Left lung (tissue), 10 donors: Measurements from ENCODE around the gene RFTN1. TPM values are rescaled to one million over a fixed set of nuclear protein-coding genes. Genes with fewer than 3 reads are reported as not detected.

Experiments used
- ATAC-seq: fragments of 200-7000 bp; cut with Tn5 transposase; one replicate; pipeline ENCODE4 v1.9.1; 2020; ENCODE audit warnings: moderate library complexity
- DNase-seq, 4 donors: peaks; one replicate each; pipeline ENCODE4 v3.0.0-alpha.2; 2013 to 2020
- H3K27ac ChIP-seq, 2 donors: fragments of 200-600 bp; sonication (generic) in 1 of 2; one replicate each; pipeline versions ENCODE4 v1.5.0 to v1.8.0; 2020 to 2021
- H3K27me3 ChIP-seq, 2 donors: fragments of 200-600 bp; sonication (generic) in 1 of 2; one replicate each; pipeline versions ENCODE4 v1.5.0 to v1.8.0; 2020 to 2021
- H3K36me3 ChIP-seq, 2 donors: fragments of 200-600 bp; sonication (generic) in 1 of 2; one replicate each; pipeline versions ENCODE4 v1.5.0 to v1.8.0; 2020 to 2021
- H3K4me1 ChIP-seq, 2 donors: fragments of 200-600 bp; one replicate each; pipeline ENCODE4 v1.8.0; 2021
- H3K4me3 ChIP-seq, 2 donors: fragments of 200-600 bp; sonication (generic) in 1 of 2; one replicate each; pipeline versions ENCODE4 v1.5.0 to v1.8.0; 2020 to 2021; ENCODE audit warnings: mild to moderate bottlenecking in 1 of 2
- H3K9me3 ChIP-seq, 2 donors: fragments of 200-600 bp; sonication (generic) in 1 of 2; one replicate each; pipeline versions ENCODE4 v1.5.0 to v1.8.0; 2020 to 2021
- intact Hi-C, 2 donors: fragments of 100-400 bp; cut with DNase I; formaldehyde crosslinking; loops; one replicate each; pipeline versions ENCODE4 v1.11.2 to v1.14.2; 2022
- polyA plus RNA-seq, 6 donors: library from polyadenylated mRNA; unstranded; fragments of 120-200 nt; gene quantifications; one replicate each; pipeline ENCODE4 v1.2.1, GENCODE V29; 2013; ENCODE audit not compliant: insufficient read length in 6 of 6
- total RNA-seq, 2 donors: library from RNA; stranded (reverse); fragmentation: NEBNext Ultra II Directional; extraction: Animal tissue kit (Norgen Biotek cat#: 25700); gene quantifications; one replicate each; pipeline ENCODE4 v1.2.1, GENCODE V29; 2021
- TF ChIP-seq, protein P1 (sequence below), 2 donors: fragments of 200-600 bp; sonication (generic) in 1 of 2; IDR thresholded peaks; one replicate each; pipeline versions ENCODE4 v1.5.0 to v1.8.0; 2021; ENCODE audit warnings: antibody characterized with exemption in 2 of 2
- donor health status: DM: no; HTN: yes; CAD: no.
- donor health status: DM: no; HTN: no; CAD: no.

The RFTN1 gene
- total and polyA plus RNA-seq, 8 donors: 47.2 to 85.1 (median 67.6) TPM

DNA sequence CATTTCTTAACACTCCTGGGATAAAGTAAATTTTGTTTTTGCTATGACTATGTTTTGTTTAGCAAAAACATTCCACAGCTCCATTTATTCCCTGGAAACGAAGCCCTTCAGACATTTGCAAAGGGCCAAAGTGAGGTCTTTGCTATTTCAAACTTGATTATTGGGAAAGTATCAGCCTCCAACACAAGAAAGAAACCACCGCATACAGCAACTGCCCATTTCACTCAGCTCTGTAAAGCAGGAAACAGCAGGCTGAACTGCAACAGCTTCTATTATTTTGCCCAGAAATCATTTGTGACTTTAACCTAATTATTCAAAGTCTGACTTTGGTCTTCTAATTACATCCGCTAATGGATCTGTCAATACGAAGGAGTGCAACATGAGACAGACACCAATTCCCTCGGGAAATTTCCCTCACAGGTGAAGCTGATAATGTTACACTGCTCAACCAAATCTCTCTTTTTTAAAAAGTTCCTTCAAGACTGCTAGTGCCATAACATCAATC, 72.1 kb downstream of the RFTN1 start:
- intact Hi-C loops: no loop called here
- H3K27ac ChIP-seq: peak overlapping the region in 1 of 2 donors; percentile 60
- peak; percentile 29 for ATAC-seq

DNA sequence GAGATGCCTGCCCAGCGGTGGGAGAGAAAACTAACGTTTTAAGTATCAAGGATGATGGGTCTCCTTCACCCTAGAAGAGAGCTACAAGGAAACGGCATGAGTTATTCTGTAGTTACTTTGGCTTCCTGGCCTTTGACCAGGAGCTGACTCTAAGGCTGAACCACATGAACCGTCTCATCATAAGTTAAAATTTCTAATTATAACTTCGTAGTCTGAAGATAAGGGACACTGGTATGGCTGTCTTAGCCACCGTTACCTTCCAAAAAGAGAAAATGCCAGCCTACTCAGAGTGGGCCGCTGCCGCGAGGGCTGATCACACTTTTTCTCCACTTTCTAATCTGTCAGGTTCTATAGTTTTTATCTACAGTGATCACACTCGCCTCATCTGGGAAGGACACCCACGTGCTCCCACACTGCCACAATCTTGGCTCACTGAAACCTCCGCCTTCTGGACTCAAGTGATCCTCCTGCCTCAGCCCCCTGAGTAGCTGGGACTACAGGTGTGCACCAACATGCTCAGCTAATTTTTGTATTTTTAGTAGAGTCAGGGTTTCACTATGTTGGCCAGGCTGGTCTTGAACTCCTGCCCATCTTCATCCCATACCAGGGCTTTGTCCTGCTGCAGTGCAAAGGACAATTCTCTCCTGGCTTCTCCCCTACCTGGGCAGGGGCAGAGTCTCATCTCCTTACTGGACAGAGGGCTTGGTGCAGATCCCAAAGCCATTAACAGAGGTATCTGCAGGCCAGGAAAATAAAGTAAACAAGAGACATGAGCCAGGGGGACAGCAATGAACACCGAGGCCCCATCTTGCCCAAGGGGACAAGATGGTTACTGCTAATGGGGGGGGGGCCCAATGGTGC, 73.4 kb downstream of the RFTN1 start:
- Histone ChIP-seq H3K36me3 (no peaks in the 10 kb centered on the region), H3K4me3 (no peak overlapping the region), H3K27ac (no peak overlapping the region), H3K9me3 (no peaks in the 10 kb centered on the region), H3K4me1 (peaks cover 0 to 12% of the 10 kb centered on the region in 2 donors), H3K27me3 (no peaks in the 10 kb centered on the region)
- TF ChIP-seq, protein P1, sequence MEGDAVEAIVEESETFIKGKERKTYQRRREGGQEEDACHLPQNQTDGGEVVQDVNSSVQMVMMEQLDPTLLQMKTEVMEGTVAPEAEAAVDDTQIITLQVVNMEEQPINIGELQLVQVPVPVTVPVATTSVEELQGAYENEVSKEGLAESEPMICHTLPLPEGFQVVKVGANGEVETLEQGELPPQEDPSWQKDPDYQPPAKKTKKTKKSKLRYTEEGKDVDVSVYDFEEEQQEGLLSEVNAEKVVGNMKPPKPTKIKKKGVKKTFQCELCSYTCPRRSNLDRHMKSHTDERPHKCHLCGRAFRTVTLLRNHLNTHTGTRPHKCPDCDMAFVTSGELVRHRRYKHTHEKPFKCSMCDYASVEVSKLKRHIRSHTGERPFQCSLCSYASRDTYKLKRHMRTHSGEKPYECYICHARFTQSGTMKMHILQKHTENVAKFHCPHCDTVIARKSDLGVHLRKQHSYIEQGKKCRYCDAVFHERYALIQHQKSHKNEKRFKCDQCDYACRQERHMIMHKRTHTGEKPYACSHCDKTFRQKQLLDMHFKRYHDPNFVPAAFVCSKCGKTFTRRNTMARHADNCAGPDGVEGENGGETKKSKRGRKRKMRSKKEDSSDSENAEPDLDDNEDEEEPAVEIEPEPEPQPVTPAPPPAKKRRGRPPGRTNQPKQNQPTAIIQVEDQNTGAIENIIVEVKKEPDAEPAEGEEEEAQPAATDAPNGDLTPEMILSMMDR (IDR thresholded peaks at IDR 0.05): no peak
- no peak for ATAC-seq
- DNase-seq: no peak
- intact Hi-C loops: no loop called here

More for the DNA sequence above, 72.1 kb downstream of the RFTN1 start:
- Histone ChIP-seq H3K36me3 (no peaks in the 10 kb centered on the region), H3K4me3 (no peak overlapping the region), H3K27me3 (no peaks in the 10 kb centered on the region), H3K4me1 (peaks cover 0 to 12% of the 10 kb centered on the region in 2 donors), H3K9me3 (no peaks in the 10 kb centered on the region)
- TF ChIP-seq, protein P1 (IDR thresholded peaks at IDR 0.05): no peak
- DNase-seq: no peak

DNA sequence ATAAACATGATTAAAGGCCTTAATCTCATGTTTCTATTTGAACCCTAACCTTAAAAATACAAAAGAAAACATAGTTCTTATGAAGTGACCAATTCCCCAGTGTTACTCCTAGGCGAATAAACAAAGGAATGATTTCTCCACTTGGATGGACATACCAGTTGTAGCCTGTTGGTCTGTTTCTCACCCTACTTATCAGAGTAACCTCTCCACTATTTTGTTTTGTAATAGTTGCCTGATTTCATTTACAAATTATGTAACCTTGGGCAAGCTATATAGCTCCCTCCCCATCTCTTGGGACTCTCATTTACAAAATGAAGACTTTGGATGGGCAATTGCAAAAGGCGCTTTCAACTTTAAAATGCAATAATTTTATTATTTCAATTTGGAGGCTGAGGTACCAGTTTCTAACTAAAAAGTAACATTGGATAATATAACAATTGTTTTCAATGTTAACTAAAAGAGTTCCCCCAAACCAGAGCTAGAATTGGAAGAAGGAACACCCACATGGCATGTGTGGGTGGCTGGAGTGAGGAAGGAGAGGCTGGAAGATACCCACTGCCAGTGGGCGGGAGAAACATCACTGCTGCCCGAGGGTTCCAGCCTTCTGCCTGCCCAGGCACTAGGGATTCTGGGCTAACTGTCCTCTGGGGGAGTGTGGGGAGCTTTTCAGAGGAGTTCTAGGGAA, 74.2 kb downstream of the RFTN1 start:
- peak; percentile 51 for ATAC-seq
- Histone ChIP-seq H3K9me3 (no peaks in the 10 kb centered on the region), H3K36me3 (no peaks in the 10 kb centered on the region), H3K4me1 (peaks cover 0 to 12% of the 10 kb centered on the region in 2 donors), H3K27me3 (no peaks in the 10 kb centered on the region), H3K4me3 (no peak overlapping the region), H3K27ac (no peak overlapping the region)
- no peak for DNase-seq
- TF ChIP-seq, protein P1 (IDR thresholded peaks at IDR 0.05): no peak
- intact Hi-C loops: no loop called here

DNA sequence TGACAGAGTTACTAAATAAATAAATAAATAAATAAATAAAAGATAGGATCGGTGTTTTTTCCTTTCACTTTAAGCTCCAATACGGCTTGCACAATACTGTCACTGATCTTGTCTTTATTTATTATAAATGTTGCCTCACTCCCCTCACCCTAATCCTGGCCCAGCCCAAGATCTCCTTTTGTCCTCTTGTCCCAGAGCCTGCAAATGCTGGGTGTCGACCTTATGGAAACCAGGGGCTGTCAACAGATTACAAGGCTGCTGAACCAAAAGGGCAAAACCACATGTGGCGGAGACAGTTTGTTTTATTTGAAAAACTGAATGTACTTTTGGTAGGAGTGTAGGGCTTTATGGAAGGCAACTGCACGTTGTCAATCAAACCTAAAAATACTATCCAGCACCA, 75.9 kb downstream of the RFTN1 start:
- H3K27ac ChIP-seq: no peak overlapping the region

More for the DNA sequence above, 75.9 kb downstream of the RFTN1 start:
- peaks cover 0 to 8% of the 10 kb centered on the region in 2 donors for H3K36me3 ChIP-seq
- no peaks in the 10 kb centered on the region for H3K9me3 ChIP-seq
- intact Hi-C loops: no loop called here
- no peak overlapping the region for H3K4me3 ChIP-seq
- H3K4me1 ChIP-seq: peaks cover 0 to 12% of the 10 kb centered on the region in 2 donors
- DNase-seq (no peak), ATAC-seq (no peak)
- H3K27me3 ChIP-seq: no peaks in the 10 kb centered on the region
- TF ChIP-seq, protein P1 (IDR thresholded peaks at IDR 0.05): no peak
